T-helper 1 cell (primary cell): ENCODE measurements around the gene FRAT1.
A peak's percentile ranks its signal among the peaks of the same experiment; 100 is the strongest.
"Not testable (repeated sequence)": the region's sequence is repeated elsewhere in the genome, so short reads cannot be mapped to it uniquely, and the experiment has no call there.

Experiments
- DNase-seq, 5 donors: peaks; one replicate each; pipeline ENCODE4 v3.0.0-alpha.2; 2012 to 2020
- total RNA-seq, 4 donors: gene quantifications; one replicate each; lab custom pipeline; 2026; lab: John Stamatoyannopoulos, UW

The FRAT1 gene
- total RNA-seq = 32.6 to 69.0 (median 47.3) reads per million in 4 donors

GRCh38 chr10:97318772-97319651 is at the start of gene FRAT1:
Gene FRAT1, plus strand, starts transcription at chr10:97319271. Its CDS starts 183 bp downstream, at chr10:97319454.
- peak; percentile 77 to 92 (median 86) for DNase-seq

GRCh38 chr10:97270523-97271154 is 48.4 kb upstream of the FRAT1 start:
- DNase-seq = no peak

GRCh38 chr10:97273700-97274099 is 45.4 kb upstream of the FRAT1 start:
- DNase-seq = no peak

GRCh38 chr10:97274828-97275227 is 44.2 kb upstream of the FRAT1 start:
- no peak for DNase-seq

- DNase-seq = no peak
These were observed 41.5 kb upstream of the FRAT1 start for GRCh38 chr10:97277551-97277950.

- peak in 1 of 5 donors; percentile 42 for DNase-seq
These were observed 40.5 kb upstream of the FRAT1 start for GRCh38 chr10:97278491-97278989.

GRCh38 chr10:97279121-97279815 is 39.8 kb upstream of the FRAT1 start:
- DNase-seq = no peak

- DNase-seq = no peak
These were observed 38.3 kb upstream of the FRAT1 start for GRCh38 chr10:97280783-97281182.

GRCh38 chr10:97290076-97290475 is 29.0 kb upstream of the FRAT1 start:
- DNase-seq = not testable (repeated sequence)

- DNase-seq = not testable (repeated sequence)
These were observed 28.3 kb upstream of the FRAT1 start for GRCh38 chr10:97290576-97291356.

- no peak for DNase-seq
These were observed 27.5 kb upstream of the FRAT1 start for GRCh38 chr10:97291357-97292096.

- peak; percentile 80 to 98 (median 90) for DNase-seq
These were observed 26.8 kb upstream of the FRAT1 start, which contains the start of gene ARHGAP19 for GRCh38 chr10:97292097-97292861. Gene ARHGAP19, minus strand, starts transcription at chr10:97292637. Its CDS starts 10 bp downstream, at chr10:97292627.

GRCh38 chr10:97292862-97293198 is 26.2 kb upstream of the FRAT1 start:
- no peak for DNase-seq

- DNase-seq = no peak
These were observed 21.4 kb upstream of the FRAT1 start for GRCh38 chr10:97297556-97298222.

- DNase-seq = no peak
These were observed 20.9 kb upstream of the FRAT1 start for GRCh38 chr10:97298223-97298571.

GRCh38 chr10:97300980-97301379 is 18.1 kb upstream of the FRAT1 start:
- no peak for DNase-seq

- no peak for DNase-seq
These were observed 16.8 kb upstream of the FRAT1 start for GRCh38 chr10:97302088-97302791.

GRCh38 chr10:97307441-97307840 is 11.6 kb upstream of the FRAT1 start:
- no peak for DNase-seq
